SK-N-SH treated with all-trans-retinoic acid at 6 μM for 48 hours (cell line): ENCODE data around the gene TOR1A.

Experiments
- ATAC-seq: fragments of 200-7000 bp; cut with Tn5 transposase; 3 replicates; pipeline ENCODE4 v1.9.1; 2020; ENCODE audit warnings: mild to moderate bottlenecking, moderate library complexity
- ARNTL ChIP-seq: fragments of 450-650 bp; formaldehyde crosslinking; IDR thresholded peaks from 2 replicates; pipeline ENCODE4 v1.5.0; 2020; ENCODE audit warnings: low read depth, mild to moderate bottlenecking, moderate library complexity, borderline replicate concordance
- GLIS3 ChIP-seq: fragments of 250-450 bp; sonication (Bioruptor Pico); IDR thresholded peaks from 2 replicates; pipeline ENCODE4 v1.5.0; 2020; ENCODE audit warnings: mild to moderate bottlenecking, moderate library complexity
- ISL1 ChIP-seq: fragments of 250-450 bp; sonication (Bioruptor Pico); IDR thresholded peaks from 2 replicates; pipeline ENCODE4 v2.1.2; 2022; ENCODE audit warnings: mild to moderate bottlenecking, moderate library complexity
- OSR1 ChIP-seq: fragments of 250-450 bp; sonication (Bioruptor Pico); IDR thresholded peaks from 2 replicates; pipeline ENCODE4 v1.8.0; 2022; ENCODE audit warnings: moderate library complexity, mild to moderate bottlenecking, inconsistent platforms
- PPARA ChIP-seq: fragments of 250-450 bp; sonication (Bioruptor Pico); IDR thresholded peaks from 2 replicates; pipeline ENCODE4 v1.5.0; 2020; ENCODE audit warnings: mild to moderate bottlenecking, borderline replicate concordance
- RARB ChIP-seq: fragments of 250-450 bp; sonication (Bioruptor Pico); IDR thresholded peaks from 2 replicates; pipeline ENCODE4 v1.8.0; 2021; ENCODE audit warnings: mild to moderate bottlenecking, moderate library complexity
- TOX ChIP-seq: fragments of 250-450 bp; sonication (Bioruptor Pico); IDR thresholded peaks from 2 replicates; pipeline ENCODE4 v1.8.0; 2021; ENCODE audit warnings: mild to moderate bottlenecking, moderate library complexity, borderline replicate concordance
- ZC3H10 ChIP-seq: fragments of 250-450 bp; sonication (Bioruptor Pico); IDR thresholded peaks from 2 replicates; pipeline ENCODE4 v1.5.1; 2021; ENCODE audit warnings: mild to moderate bottlenecking, moderate library complexity
- ZFP3 ChIP-seq: fragments of 250-450 bp; sonication (Bioruptor Pico); IDR thresholded peaks from 2 replicates; pipeline ENCODE4 v1.5.0; 2020; ENCODE audit warnings: mild to moderate bottlenecking, moderate library complexity
- ZFP30 ChIP-seq: fragments of 450-650 bp; formaldehyde crosslinking; IDR thresholded peaks from 2 replicates; pipeline ENCODE4 v1.5.0; 2022; ENCODE audit warnings: mild to moderate bottlenecking, moderate library complexity
- ZNF565 ChIP-seq: fragments of 450-650 bp; formaldehyde crosslinking; conservative IDR thresholded peaks from 2 replicates; pipeline ENCODE4 v1.5.0; 2020; ENCODE audit warnings: low read depth, mild to moderate bottlenecking, moderate library complexity
- ZNF70 ChIP-seq: fragments of 450-650 bp; formaldehyde crosslinking; IDR thresholded peaks from 2 replicates; pipeline ENCODE4 v1.5.0; 2020; ENCODE audit warnings: mild to moderate bottlenecking, moderate library complexity
- ZNF8 ChIP-seq: fragments of 450-650 bp; formaldehyde crosslinking; IDR thresholded peaks from 2 replicates; pipeline ENCODE4 v1.5.0; 2020; ENCODE audit warnings: mild to moderate bottlenecking, moderate library complexity
- TF ChIP-seq, protein P1 (sequence below): fragments of 250-450 bp; sonication (Bioruptor Pico); IDR thresholded peaks from 2 replicates; pipeline ENCODE4 v1.5.0; 2020; ENCODE audit warnings: mild to moderate bottlenecking, moderate library complexity
- TF ChIP-seq, protein P2 (sequence below): fragments of 250-450 bp; sonication (Bioruptor Pico); IDR thresholded peaks from 2 replicates; pipeline ENCODE4 v1.8.0; 2021; ENCODE audit warnings: low read depth, mild to moderate bottlenecking, moderate library complexity, borderline replicate concordance
- TF ChIP-seq, protein P3 (sequence below): fragments of 250-450 bp; sonication (Bioruptor Pico); IDR thresholded peaks from 2 replicates; pipeline ENCODE4 v1.8.0; 2020; ENCODE audit warnings: mild to moderate bottlenecking, moderate library complexity, borderline replicate concordance
- TF ChIP-seq, protein P4 (sequence below): fragments of 250-450 bp; sonication (Bioruptor Pico); IDR thresholded peaks from 2 replicates; pipeline ENCODE4 v1.5.1; 2020; ENCODE audit warnings: low read depth, mild to moderate bottlenecking, moderate library complexity

The TOR1A gene

DNA sequence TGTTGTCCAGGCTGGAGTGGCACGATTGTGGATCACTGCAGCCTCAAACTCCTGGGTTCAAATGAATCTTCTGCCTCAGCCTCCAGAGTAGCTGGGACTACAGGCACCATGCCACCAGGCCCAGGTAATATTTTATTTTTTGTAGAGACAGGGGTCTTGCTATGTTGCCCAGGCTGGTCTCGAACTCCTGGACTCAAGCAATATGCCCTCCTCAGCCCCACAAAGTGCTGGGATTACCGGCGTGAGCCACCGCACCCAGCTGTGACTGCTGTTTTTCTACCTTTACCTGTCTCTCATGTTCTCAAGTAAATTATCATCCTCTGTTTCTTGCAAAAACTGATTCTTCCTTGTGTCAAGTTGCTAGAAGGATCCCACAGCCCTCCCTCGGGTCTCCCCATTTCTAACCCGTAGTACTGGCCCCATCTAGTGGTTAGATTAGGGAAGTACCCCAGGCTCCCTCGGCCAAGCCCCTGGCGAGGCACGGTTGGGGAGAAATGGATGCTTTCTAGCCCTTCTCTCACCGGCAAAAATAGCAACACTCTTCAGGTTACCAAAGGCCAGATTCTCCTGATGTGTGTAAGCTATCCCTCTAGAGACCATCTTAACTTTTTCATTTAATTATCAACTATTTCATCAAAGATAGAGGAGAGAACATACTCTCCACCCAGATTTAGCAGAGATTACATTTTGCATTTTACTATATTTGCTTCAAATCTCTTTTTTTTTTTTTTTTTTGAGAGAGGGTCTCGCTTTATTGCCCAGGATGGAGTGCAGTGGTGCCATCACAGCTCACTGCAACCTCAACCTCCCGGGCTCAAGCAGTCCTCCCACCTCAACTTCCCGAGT lies 40.2 kb downstream of the TOR1A start (continued):
- TF ChIP-seq, protein P1, sequence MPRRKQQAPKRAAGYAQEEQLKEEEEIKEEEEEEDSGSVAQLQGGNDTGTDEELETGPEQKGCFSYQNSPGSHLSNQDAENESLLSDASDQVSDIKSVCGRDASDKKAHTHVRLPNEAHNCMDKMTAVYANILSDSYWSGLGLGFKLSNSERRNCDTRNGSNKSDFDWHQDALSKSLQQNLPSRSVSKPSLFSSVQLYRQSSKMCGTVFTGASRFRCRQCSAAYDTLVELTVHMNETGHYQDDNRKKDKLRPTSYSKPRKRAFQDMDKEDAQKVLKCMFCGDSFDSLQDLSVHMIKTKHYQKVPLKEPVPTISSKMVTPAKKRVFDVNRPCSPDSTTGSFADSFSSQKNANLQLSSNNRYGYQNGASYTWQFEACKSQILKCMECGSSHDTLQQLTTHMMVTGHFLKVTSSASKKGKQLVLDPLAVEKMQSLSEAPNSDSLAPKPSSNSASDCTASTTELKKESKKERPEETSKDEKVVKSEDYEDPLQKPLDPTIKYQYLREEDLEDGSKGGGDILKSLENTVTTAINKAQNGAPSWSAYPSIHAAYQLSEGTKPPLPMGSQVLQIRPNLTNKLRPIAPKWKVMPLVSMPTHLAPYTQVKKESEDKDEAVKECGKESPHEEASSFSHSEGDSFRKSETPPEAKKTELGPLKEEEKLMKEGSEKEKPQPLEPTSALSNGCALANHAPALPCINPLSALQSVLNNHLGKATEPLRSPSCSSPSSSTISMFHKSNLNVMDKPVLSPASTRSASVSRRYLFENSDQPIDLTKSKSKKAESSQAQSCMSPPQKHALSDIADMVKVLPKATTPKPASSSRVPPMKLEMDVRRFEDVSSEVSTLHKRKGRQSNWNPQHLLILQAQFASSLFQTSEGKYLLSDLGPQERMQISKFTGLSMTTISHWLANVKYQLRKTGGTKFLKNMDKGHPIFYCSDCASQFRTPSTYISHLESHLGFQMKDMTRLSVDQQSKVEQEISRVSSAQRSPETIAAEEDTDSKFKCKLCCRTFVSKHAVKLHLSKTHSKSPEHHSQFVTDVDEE (CRISPR knock-in tag) = no peak
- TF ChIP-seq ARNTL (CRISPR knock-in tag) (no peak), GLIS3 (CRISPR knock-in tag) (no peak), RARB (CRISPR knock-in tag) (no peak), ZNF8 (CRISPR knock-in tag) (no peak), ZC3H10 (CRISPR knock-in tag) (no peak), TOX (no peak)
- TF ChIP-seq, protein P2, sequence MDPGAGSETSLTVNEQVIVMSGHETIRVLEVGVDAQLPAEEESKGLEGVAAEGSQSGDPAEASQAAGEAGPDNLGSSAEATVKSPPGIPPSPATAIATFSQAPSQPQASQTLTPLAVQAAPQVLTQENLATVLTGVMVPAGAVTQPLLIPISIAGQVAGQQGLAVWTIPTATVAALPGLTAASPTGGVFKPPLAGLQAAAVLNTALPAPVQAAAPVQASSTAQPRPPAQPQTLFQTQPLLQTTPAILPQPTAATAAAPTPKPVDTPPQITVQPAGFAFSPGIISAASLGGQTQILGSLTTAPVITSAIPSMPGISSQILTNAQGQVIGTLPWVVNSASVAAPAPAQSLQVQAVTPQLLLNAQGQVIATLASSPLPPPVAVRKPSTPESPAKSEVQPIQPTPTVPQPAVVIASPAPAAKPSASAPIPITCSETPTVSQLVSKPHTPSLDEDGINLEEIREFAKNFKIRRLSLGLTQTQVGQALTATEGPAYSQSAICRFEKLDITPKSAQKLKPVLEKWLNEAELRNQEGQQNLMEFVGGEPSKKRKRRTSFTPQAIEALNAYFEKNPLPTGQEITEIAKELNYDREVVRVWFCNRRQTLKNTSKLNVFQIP (CRISPR knock-in tag) = no peak

DNA sequence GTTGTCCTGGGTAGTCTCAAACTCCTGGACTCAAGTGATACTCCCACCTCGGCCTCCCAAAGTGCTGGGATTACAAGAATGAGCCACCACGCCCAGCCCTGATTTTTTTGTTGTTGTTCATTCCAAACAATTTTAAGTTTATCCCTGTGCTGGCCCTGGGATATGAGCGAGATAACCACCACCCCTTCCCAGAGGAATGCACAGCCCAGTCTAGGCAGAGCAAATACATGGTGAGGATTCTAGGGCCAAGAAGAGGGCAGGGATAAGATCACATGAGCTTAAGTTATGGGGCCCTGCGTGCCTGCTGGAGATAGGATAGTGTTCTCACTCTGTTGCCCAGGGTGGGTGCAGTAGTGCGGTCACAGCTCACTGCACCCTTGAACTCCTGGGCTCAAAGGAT lies 42.0 kb downstream of the TOR1A start:
- TF ChIP-seq, protein P3, sequence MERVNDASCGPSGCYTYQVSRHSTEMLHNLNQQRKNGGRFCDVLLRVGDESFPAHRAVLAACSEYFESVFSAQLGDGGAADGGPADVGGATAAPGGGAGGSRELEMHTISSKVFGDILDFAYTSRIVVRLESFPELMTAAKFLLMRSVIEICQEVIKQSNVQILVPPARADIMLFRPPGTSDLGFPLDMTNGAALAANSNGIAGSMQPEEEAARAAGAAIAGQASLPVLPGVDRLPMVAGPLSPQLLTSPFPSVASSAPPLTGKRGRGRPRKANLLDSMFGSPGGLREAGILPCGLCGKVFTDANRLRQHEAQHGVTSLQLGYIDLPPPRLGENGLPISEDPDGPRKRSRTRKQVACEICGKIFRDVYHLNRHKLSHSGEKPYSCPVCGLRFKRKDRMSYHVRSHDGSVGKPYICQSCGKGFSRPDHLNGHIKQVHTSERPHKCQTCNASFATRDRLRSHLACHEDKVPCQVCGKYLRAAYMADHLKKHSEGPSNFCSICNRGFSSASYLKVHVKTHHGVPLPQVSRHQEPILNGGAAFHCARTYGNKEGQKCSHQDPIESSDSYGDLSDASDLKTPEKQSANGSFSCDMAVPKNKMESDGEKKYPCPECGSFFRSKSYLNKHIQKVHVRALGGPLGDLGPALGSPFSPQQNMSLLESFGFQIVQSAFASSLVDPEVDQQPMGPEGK = no peak
- no peak for TF ChIP-seq PPARA (CRISPR knock-in tag)
- TF ChIP-seq, protein P4, sequence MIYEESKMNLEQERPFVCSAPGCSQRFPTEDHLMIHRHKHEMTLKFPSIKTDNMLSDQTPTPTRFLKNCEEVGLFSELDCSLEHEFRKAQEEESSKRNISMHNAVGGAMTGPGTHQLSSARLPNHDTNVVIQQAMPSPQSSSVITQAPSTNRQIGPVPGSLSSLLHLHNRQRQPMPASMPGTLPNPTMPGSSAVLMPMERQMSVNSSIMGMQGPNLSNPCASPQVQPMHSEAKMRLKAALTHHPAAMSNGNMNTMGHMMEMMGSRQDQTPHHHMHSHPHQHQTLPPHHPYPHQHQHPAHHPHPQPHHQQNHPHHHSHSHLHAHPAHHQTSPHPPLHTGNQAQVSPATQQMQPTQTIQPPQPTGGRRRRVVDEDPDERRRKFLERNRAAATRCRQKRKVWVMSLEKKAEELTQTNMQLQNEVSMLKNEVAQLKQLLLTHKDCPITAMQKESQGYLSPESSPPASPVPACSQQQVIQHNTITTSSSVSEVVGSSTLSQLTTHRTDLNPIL = no peak
- no peak for TF ChIP-seq ZFP3 (CRISPR knock-in tag)
- TF ChIP-seq, protein P2 (CRISPR knock-in tag) = no peak
- no peak for TF ChIP-seq GLIS3 (CRISPR knock-in tag)
- no peak for TF ChIP-seq ZC3H10 (CRISPR knock-in tag)
- TF ChIP-seq ZNF70 (CRISPR knock-in tag) = no peak
- TF ChIP-seq ISL1 = no peak
- no peak for TF ChIP-seq RARB (CRISPR knock-in tag)
- TF ChIP-seq OSR1 (CRISPR knock-in tag) = no peak
- no peak for TF ChIP-seq ZFP30 (CRISPR knock-in tag)
- ATAC-seq = no peak

DNA sequence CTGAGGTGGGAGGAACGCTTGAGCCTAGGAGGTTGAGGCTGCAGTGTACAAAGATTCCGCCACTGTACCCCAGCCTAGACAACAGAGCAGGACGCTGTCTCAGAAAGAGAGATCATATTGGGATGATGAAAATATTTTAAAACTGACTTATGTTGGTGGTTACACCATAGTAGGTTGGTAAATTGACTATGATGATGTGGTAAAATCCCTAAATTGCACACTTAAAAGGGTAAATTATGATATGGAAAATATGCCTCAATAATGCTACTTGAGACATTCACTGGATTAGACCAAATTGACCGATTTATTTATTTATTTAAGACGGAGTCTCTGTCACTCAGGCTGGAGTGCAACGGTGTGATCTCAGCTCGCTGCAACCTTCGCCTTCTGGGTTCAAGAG lies 42.8 kb downstream of the TOR1A start:
- no peak for ATAC-seq
- TF ChIP-seq TOX (no peak), ZFP3 (CRISPR knock-in tag) (no peak), ZNF565 (no peak), ZNF70 (CRISPR knock-in tag) (no peak)
- TF ChIP-seq, protein P4 = no peak
- TF ChIP-seq, protein P3 = no peak
- TF ChIP-seq, protein P1 (CRISPR knock-in tag) = no peak
- TF ChIP-seq, protein P2 (CRISPR knock-in tag) = no peak
